HEK293T (cell line): ENCODE data around the gene NRG3.

ENCODE experiments used
- FOXA1 ChIP-seq: fragments of 450-650 bp; IDR thresholded peaks from 2 replicates; pipeline ENCODE4 v1.6.1; 2016; ENCODE audit warnings: mild to moderate bottlenecking
- FOXK2 ChIP-seq: fragments of 450-650 bp; IDR thresholded peaks from 2 replicates; pipeline ENCODE4 v1.6.1; 2016; ENCODE audit warnings: mild to moderate bottlenecking
- LEF1 ChIP-seq: fragments of 450-650 bp; IDR thresholded peaks from 2 replicates; pipeline ENCODE4 v1.6.1; 2017; ENCODE audit warnings: mild to moderate bottlenecking, borderline replicate concordance
- SP1 ChIP-seq: fragments of 450-650 bp; IDR thresholded peaks from 2 replicates; pipeline ENCODE4 v1.6.1; 2017
- SUZ12 ChIP-seq: fragments of 450-650 bp; IDR thresholded peaks from 2 replicates; pipeline ENCODE4 v1.6.1; 2016; ENCODE audit warnings: mild to moderate bottlenecking

DNA sequence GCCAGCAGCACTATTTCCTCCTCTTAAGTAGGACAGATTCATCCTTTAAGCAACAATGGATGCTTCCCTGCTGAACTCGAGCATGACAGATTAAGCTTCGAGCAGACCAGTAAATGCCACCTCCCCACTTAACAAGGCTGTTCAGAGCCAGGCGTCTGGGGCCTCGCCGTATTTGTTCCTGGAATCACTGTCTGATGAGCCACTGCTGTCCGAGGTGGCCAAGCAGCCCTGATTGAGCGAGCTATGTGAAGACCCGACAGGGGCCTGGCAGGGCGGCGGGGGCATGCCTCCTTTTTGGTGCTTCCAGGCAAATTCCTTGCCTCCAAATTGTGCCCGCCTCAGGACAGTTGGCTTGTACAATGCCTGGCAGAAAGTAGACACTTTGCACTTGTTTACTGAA, 862.6 kb downstream of the NRG3 start:
- TF ChIP-seq LEF1, result no peak
- no peak for TF ChIP-seq FOXA1
- TF ChIP-seq SUZ12, result no peak
- no peak for TF ChIP-seq FOXK2
- no peak for TF ChIP-seq SP1
